HepG2 (cell line): ENCODE data around the gene PTGIS. TPM values are rescaled to one million over a fixed set of nuclear protein-coding genes. Genes with fewer than 3 reads are reported as not detected.
A peak's percentile ranks its signal among the peaks of the same experiment; 100 is the strongest.

Source experiments
- ADNP ChIP-seq: sonication (generic); formaldehyde crosslinking; IDR thresholded peaks from 2 replicates; pipeline ENCODE4 v1.4.0; 2020; ENCODE audit warnings: missing genetic modification reagents
- ASH2L ChIP-seq: fragments of 300-600, 200-600 bp; sonication (generic); IDR thresholded peaks from 2 replicates; pipeline ENCODE4 v1.7.0; 2017; ENCODE audit warnings: low read depth, mild to moderate bottlenecking, moderate library complexity, mixed read lengths, low read length; ENCODE audit not compliant: insufficient read length
- BCLAF1 ChIP-seq: fragments of 450-650 bp; IDR thresholded peaks from 2 replicates; pipeline ENCODE4 v1.6.1; 2017; ENCODE audit warnings: mild to moderate bottlenecking
- CC2D1A ChIP-seq: sonication (generic); formaldehyde crosslinking; IDR thresholded peaks from 2 replicates; pipeline ENCODE4 v1.8.1; 2023; ENCODE audit warnings: mild to moderate bottlenecking, missing genetic modification reagents
- DPF2 ChIP-seq: sonication (generic); formaldehyde crosslinking; IDR thresholded peaks from 2 replicates; pipeline ENCODE4 v1.4.0; 2020; ENCODE audit warnings: mild to moderate bottlenecking, low read depth, missing genetic modification reagents, borderline replicate concordance
- EZH2 ChIP-seq: conservative IDR thresholded peaks from 2 replicates; pipeline ENCODE4 v1.6.1; 2012; ENCODE audit warnings: mild to moderate bottlenecking, low read depth, low read length, moderate library complexity
- FOXP1 ChIP-seq, 2 experiments: fragments of 450-650 bp in 1 of 2; IDR thresholded peaks; 2 replicates each; pipeline ENCODE4 v1.6.1; 2017 to 2018; ENCODE audit warnings: antibody characterized with exemption in 1 of 2
- HMGXB4 ChIP-seq, 2 experiments: sonication (generic) in 1 of 2; formaldehyde crosslinking in 1 of 2; IDR thresholded peaks; 2 replicates each; pipeline versions ENCODE4 v1.4.0 to v1.6.1; 2018 to 2020; ENCODE audit warnings: missing genetic modification reagents in 2 of 2, borderline replicate concordance in 1 of 2, low read depth in 1 of 2, mild to moderate bottlenecking in 1 of 2, missing biosample characterization in 1 of 2
- HNF4A ChIP-seq: sonication (generic); formaldehyde crosslinking; IDR thresholded peaks from 2 replicates; pipeline ENCODE4 v1.4.0; 2020; ENCODE audit warnings: missing genetic modification reagents
- KLF6 ChIP-seq: IDR thresholded peaks from 2 replicates; pipeline ENCODE4 v1.8.0; 2016; ENCODE audit warnings: missing biosample characterization, missing genetic modification reagents
- NBN ChIP-seq: fragments of 450-650 bp; conservative IDR thresholded peaks from 2 replicates; pipeline ENCODE4 v1.6.1; 2017
- RCOR2 ChIP-seq: IDR thresholded peaks from 2 replicates; pipeline ENCODE4 v1.6.1; 2016; ENCODE audit warnings: missing biosample characterization, missing genetic modification reagents
- RXRB ChIP-seq: IDR thresholded peaks from 2 replicates; pipeline ENCODE4 v1.6.1; 2016; ENCODE audit warnings: borderline replicate concordance, missing genetic modification reagents, missing compliant biosample characterization
- SP2 ChIP-seq: sonication (generic); formaldehyde crosslinking; IDR thresholded peaks from 2 replicates; pipeline ENCODE4 v1.5.1; 2020; ENCODE audit warnings: mild to moderate bottlenecking, missing genetic modification reagents
- STAT5B ChIP-seq: sonication (generic); formaldehyde crosslinking; IDR thresholded peaks from 2 replicates; pipeline ENCODE4 v1.4.0; 2020; ENCODE audit warnings: missing genetic modification reagents
- ZNF646 ChIP-seq: sonication (generic); formaldehyde crosslinking; IDR thresholded peaks from 2 replicates; pipeline ENCODE4 v1.9.0; 2021; ENCODE audit warnings: mild to moderate bottlenecking, missing genetic modification reagents
- ZNF740 ChIP-seq: sonication (generic); formaldehyde crosslinking; IDR thresholded peaks from 2 replicates; pipeline ENCODE4 v1.4.0; 2020; ENCODE audit warnings: missing genetic modification reagents
- ZNF879 ChIP-seq: sonication (generic); formaldehyde crosslinking; IDR thresholded peaks from 2 replicates; pipeline ENCODE4 v1.8.1; 2023; ENCODE audit warnings: missing genetic modification reagents
- polyA plus RNA-seq, 8 experiments: library from polyadenylated mRNA; depleted of rRNA in 3 of 8; stranded (reverse) in 7 of 8; unstranded in 1 of 8; fragments of >200 nt; fragmentation: Illumina TruSeq in 4 of 8; extraction: Trizol in 4 of 8; gene quantifications; 2 replicates each; pipeline versions ENCODE4 v1.2.1 to v1.2.3, GENCODE V29; 2011 to 2016; ENCODE audit warnings: low read depth in 4 of 8, missing spikeins in 1 of 8, mixed read lengths in 1 of 8; ENCODE audit not compliant: insufficient read depth in 1 of 8
- total RNA-seq, 5 experiments: library from RNA; depleted of rRNA; stranded (reverse); fragments of >200 nt; fragmentation: Illumina TruSeq; extraction: Trizol; gene quantifications; 2 replicates each; pipeline ENCODE4 v1.2.3, GENCODE V29; 2016; ENCODE audit warnings: low read depth in 1 of 5

PTGIS gene
- total and polyA plus RNA-seq, 2 of the 13 experiments (the other 11 are each of a cell fraction or from before 2014, with no cell fraction given), result not detected

- TF ChIP-seq BCLAF1 (no peak), SP2 (CRISPR knock-in tag) (no peak), HNF4A (CRISPR knock-in tag) (no peak), ZNF646 (CRISPR knock-in tag) (no peak), RCOR2 (CRISPR knock-in tag) (peak; percentile 90), ZNF740 (CRISPR knock-in tag) (no peak), CC2D1A (CRISPR knock-in tag) (no peak), EZH2 (no peak), RXRB (CRISPR knock-in tag) (0 out of 2 replicates have a peak, but pooled peaks have one; percentile 2), STAT5B (no peak), DPF2 (CRISPR knock-in tag) (no peak; the same call in 1 of the 2 replicates), FOXP1 (IDR thresholded peaks at IDR 0.05) (no peak), FOXP1 (CRISPR knock-in tag; IDR thresholded peaks at IDR 0.05) (no peak), ASH2L (no peak), HMGXB4 (CRISPR knock-in tag; IDR thresholded peaks at IDR 0.05; ENCODE audit: borderline replicate concordance in 1 of 2, low read depth in 1 of 2) (peak in 1 of 2 experiments; percentile 53; a peak in 2 of 4 replicates), KLF6 (CRISPR knock-in tag) (no peak), ZNF879 (CRISPR knock-in tag) (no peak), NBN (no peak), ADNP (peak; percentile 36; the same call in 1 of the 2 replicates)
Measured at GRCh38 chr20:49615401-49616153, 47.6 kb upstream of the PTGIS start (continued).
